Suprapubic skin (tissue), 4 donors: Measurements from ENCODE around the gene TMEM163. TPM values are rescaled to one million over a fixed set of nuclear protein-coding genes. Genes with fewer than 3 reads are reported as not detected.

Experiments used
- DNase-seq, 2 donors: peaks; one replicate each; pipeline ENCODE4 v3.0.0-alpha.2; 2019; ENCODE audit warnings: low spot score in 2 of 2
- H3K27ac ChIP-seq: fragments of 200-600 bp; sonication (generic); one replicate; pipeline ENCODE4 v1.5.1; 2019
- H3K27me3 ChIP-seq: fragments of 200-600 bp; sonication (generic); one replicate; pipeline ENCODE4 v1.5.1; 2019
- H3K36me3 ChIP-seq: fragments of 200-600 bp; sonication (generic); one replicate; pipeline ENCODE4 v1.5.1; 2019
- H3K4me1 ChIP-seq: fragments of 200-600 bp; sonication (generic); one replicate; pipeline ENCODE4 v1.5.1; 2019
- H3K4me3 ChIP-seq: fragments of 200-600 bp; sonication (generic); one replicate; pipeline ENCODE4 v1.5.1; 2019; ENCODE audit warnings: mild to moderate bottlenecking
- H3K9me3 ChIP-seq: fragments of 200-600 bp; sonication (generic); one replicate; pipeline ENCODE4 v1.5.1; 2019
- CTCF ChIP-seq, 2 donors: fragments of 200-600 bp in 1 of 2; fragments of 450-650 bp in 1 of 2; sonication (generic) in 1 of 2; IDR thresholded peaks; one replicate each; pipeline ENCODE4 v1.5.1; 2016 to 2019; ENCODE audit warnings: antibody characterized with exemption in 2 of 2, mild to moderate bottlenecking in 1 of 2, moderate library complexity in 1 of 2
- EP300 ChIP-seq: sonication (generic); formaldehyde crosslinking; IDR thresholded peaks from one replicate; pipeline ENCODE4 v1.6.1; 2017; ENCODE audit warnings: antibody characterized with exemption
- POLR2A ChIP-seq, 2 donors: fragments of 450-650 bp; IDR thresholded peaks; one replicate each; pipeline ENCODE4 v1.6.1; 2017; ENCODE audit warnings: antibody characterized with exemption in 2 of 2, mild to moderate bottlenecking in 2 of 2, moderate library complexity in 2 of 2
- POLR2AphosphoS5 ChIP-seq, 3 donors: sonication (generic); formaldehyde crosslinking; IDR thresholded peaks; one replicate each; pipeline ENCODE4 v1.6.1; 2017; ENCODE audit warnings: antibody characterized with exemption in 3 of 3
- WGBS: methylation state at CpG from one replicate; pipeline ENCODE4 v1.1.5; 2018; 5-methylcytosine and 5-hydroxymethylcytosine counted together
- total RNA-seq, 4 donors: library from RNA; depleted of rRNA; stranded (reverse); fragments of >200 nt; gene quantifications; one replicate each; pipeline ENCODE4 v1.1.0, GENCODE V29; 2016

Gene TMEM163
- total RNA-seq, 4 donors from 2014 or later, result 0.23 to 0.72 TPM; not detected in 2

DNA sequence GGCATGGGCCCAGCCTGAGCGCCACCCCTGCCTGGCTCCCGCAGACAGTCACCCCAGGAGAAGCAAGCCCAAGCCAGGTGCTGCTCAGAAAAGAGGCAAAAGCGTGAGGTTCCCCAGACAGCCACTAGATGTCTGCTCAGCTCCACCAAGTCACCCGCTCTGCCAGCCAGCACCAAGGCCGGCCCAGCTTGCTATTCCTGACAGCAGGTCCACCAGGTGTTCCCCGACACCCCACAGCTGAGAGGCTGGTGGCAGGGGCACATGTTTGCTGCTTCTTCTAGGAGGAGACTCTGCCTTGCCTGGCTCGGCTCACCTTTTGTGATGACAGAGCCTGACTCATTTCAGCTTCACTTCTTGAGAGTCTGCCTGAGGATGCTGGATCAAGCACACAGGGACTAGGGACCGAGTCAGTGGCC is 258.2 kb downstream of the TMEM163 start:
- WGBS, result 31% methylated on average over 6 of the region's 8 CpGs
- TF ChIP-seq EP300 (no peak), CTCF (IDR thresholded peaks at IDR 0.05) (peak in 1 of 2 donors; percentile 54)
- H3K9me3 ChIP-seq, result no peaks in the 10 kb centered on the region

DNA sequence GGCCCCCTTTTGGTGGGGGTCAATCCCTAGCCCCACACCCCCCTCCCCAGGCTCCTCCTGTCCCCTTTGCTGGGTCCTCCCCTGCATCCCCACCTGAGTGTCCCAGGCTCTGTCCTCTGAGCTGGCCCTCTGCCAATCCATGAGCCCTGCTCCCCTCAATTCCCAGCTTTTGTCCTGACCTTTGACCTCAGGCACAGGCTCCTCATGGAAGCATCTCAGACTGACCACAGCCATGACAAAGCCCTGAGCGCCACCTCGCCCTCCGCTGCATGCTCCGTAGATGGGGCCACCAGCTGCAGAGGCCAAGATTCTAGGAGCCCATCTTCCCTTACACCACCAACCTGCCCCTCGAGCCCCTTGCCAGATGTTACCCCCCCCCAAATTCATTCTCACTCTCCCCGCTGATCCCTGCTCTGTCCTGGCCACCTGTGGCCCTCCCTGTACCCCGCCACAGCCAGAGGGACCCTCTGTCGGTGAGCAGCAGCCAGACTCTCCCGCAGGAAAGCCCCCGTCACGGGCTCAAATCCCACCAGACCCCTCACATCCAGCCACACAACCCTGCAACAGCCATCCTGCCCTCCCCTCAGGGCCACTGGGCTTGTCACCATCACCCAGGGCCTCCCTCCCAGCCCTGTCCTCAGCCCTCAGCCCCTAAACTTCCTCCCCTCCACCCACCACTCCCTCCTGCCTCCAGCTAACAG is 258.9 kb downstream of the TMEM163 start:
- Histone ChIP-seq H3K36me3 (no peaks in the 10 kb centered on the region), H3K27ac (no peak overlapping the region), H3K4me1 (peaks cover 6% of the 10 kb centered on the region), H3K4me3 (no peak overlapping the region), H3K9me3 (no peaks in the 10 kb centered on the region), H3K27me3 (no peaks in the 10 kb centered on the region)
- DNase-seq, result peak; percentile 40 to 67
- WGBS, result 88% methylated on average over 11 of the region's 11 CpGs
- no peak for TF ChIP-seq CTCF (IDR thresholded peaks at IDR 0.05)
- TF ChIP-seq POLR2AphosphoS5 (IDR thresholded peaks at IDR 0.05), result no peak
- TF ChIP-seq POLR2A (IDR thresholded peaks at IDR 0.05), result no peak
- TF ChIP-seq EP300, result no peak

More for the DNA sequence above, 258.2 kb downstream of the TMEM163 start:
- Histone ChIP-seq H3K36me3 (no peaks in the 10 kb centered on the region), H3K27me3 (no peaks in the 10 kb centered on the region), H3K4me1 (peaks cover 6% of the 10 kb centered on the region), H3K4me3 (no peak overlapping the region), H3K27ac (no peak overlapping the region)
- peak; percentile 60 to 76 for DNase-seq

- Histone ChIP-seq H3K36me3 (no peaks in the 10 kb centered on the region), H3K27ac (no peak overlapping the region), H3K27me3 (no peaks in the 10 kb centered on the region), H3K9me3 (no peaks in the 10 kb centered on the region), H3K4me3 (no peak overlapping the region), H3K4me1 (peaks cover 6% of the 10 kb centered on the region)
- TF ChIP-seq EP300 (no peak), CTCF (IDR thresholded peaks at IDR 0.05) (no peak), POLR2A (IDR thresholded peaks at IDR 0.05) (no peak), POLR2AphosphoS5 (IDR thresholded peaks at IDR 0.05) (no peak)
- WGBS, result 89% methylated on average over 10 of the region's 10 CpGs
- peak; percentile 45 to 72 for DNase-seq
Observed at GRCh38 chr2:134458950-134459349, 259.9 kb downstream of the TMEM163 start.

- no peak for TF ChIP-seq EP300
- TF ChIP-seq POLR2A (IDR thresholded peaks at IDR 0.05), result no peak
- no peak for TF ChIP-seq POLR2AphosphoS5 (IDR thresholded peaks at IDR 0.05)
- TF ChIP-seq CTCF (IDR thresholded peaks at IDR 0.05), result no peak
- H3K27ac ChIP-seq, result no peak overlapping the region
- no peaks in the 10 kb centered on the region for H3K9me3 ChIP-seq
- H3K36me3 ChIP-seq, result no peaks in the 10 kb centered on the region
- H3K27me3 ChIP-seq, result no peaks in the 10 kb centered on the region
- DNase-seq, result no peak
- no peak overlapping the region for H3K4me3 ChIP-seq
- peaks cover 6% of the 10 kb centered on the region for H3K4me1 ChIP-seq
- WGBS, result 91% methylated on average over 6 of the region's 6 CpGs
Observed at GRCh38 chr2:134458473-134458853, 260.3 kb downstream of the TMEM163 start.

DNA sequence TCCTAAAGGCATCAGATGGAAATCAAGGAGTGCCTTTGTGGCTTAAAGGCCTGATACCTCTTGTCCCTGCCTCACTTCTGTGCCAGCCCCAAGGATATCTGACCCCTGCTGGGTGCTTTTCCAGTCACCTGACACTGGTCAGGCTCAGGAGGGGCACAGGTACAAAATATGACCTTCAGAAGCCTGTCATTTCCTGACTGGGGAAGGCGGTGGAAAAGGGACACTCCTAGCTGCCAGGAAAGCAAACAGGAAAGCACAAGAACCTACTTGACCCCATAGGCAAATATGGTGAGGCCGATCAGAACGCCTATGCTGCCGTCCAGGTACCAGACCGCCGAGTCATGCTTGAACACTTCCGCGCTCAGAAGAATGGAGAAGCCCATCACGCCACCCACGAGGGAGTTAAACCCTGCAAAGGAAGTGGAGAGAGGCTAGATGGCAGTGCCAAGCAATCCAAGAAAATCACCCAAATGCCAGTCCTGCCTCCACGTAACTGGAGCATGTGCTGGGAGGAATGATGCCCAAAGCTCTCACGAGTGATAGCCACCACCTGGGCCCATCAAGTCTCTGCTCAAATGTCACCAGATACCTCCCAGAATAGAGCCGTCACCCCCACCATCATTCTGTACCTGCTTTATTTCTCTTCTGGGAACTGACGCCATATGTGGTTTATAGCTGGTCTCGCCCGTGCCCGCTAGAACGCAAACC is 260.9 kb downstream of the TMEM163 start:
- TF ChIP-seq POLR2A (IDR thresholded peaks at IDR 0.05) (no peak), POLR2AphosphoS5 (IDR thresholded peaks at IDR 0.05) (no peak), CTCF (IDR thresholded peaks at IDR 0.05) (no peak), EP300 (no peak)
- H3K4me1 ChIP-seq, result peaks cover 6% of the 10 kb centered on the region
- peak in 1 of 2 donors; percentile 20 for DNase-seq

More for the DNA sequence above, 260.9 kb downstream of the TMEM163 start:
- no peaks in the 10 kb centered on the region for H3K27me3 ChIP-seq
- H3K9me3 ChIP-seq, result no peaks in the 10 kb centered on the region
- no peak overlapping the region for H3K4me3 ChIP-seq
- no peaks in the 10 kb centered on the region for H3K36me3 ChIP-seq
- 81% methylated on average over 18 of the region's 18 CpGs for WGBS
- no peak overlapping the region for H3K27ac ChIP-seq
